HG02759 (cell line): ENCODE results near the gene PARD3.
"Not testable (repeated sequence)": the region's sequence is repeated elsewhere in the genome, so short reads cannot be mapped to it uniquely, and the experiment has no call there.

Experiments
- ATAC-seq: cut with Tn5 transposase; IDR thresholded peaks from one replicate; pipeline ENCODE4 v1.9.1; 2021; ENCODE audit warnings: mild to moderate bottlenecking, moderate library complexity; ENCODE audit not compliant: unreplicated experiment

PARD3 gene

GRCh38 chr10:34437906-34438305 is 377.2 kb downstream of the PARD3 start:
- no peak for ATAC-seq

GRCh38 chr10:34434119-34434594 is 380.9 kb downstream of the PARD3 start:
- no peak for ATAC-seq

GRCh38 chr10:34433241-34434076 is 381.6 kb downstream of the PARD3 start:
- ATAC-seq: no peak

- no peak for ATAC-seq
Observed at GRCh38 chr10:34432589-34432988, 382.5 kb downstream of the PARD3 start.

GRCh38 chr10:34430685-34431084 is 384.4 kb downstream of the PARD3 start:
- no peak for ATAC-seq

- ATAC-seq: no peak
Observed at GRCh38 chr10:34428501-34428900, 386.6 kb downstream of the PARD3 start.

- no peak for ATAC-seq
Observed at GRCh38 chr10:34427911-34428216, 387.2 kb downstream of the PARD3 start.

GRCh38 chr10:34427158-34427910 is 387.8 kb downstream of the PARD3 start:
- ATAC-seq: not testable (repeated sequence)

GRCh38 chr10:34426538-34427157 is 388.4 kb downstream of the PARD3 start:
- not testable (repeated sequence) for ATAC-seq

- ATAC-seq: no peak
Observed at GRCh38 chr10:34426041-34426440, 389.1 kb downstream of the PARD3 start.

GRCh38 chr10:34423673-34424625 is 391.1 kb downstream of the PARD3 start:
- no peak for ATAC-seq

GRCh38 chr10:34420795-34421194 is 394.3 kb downstream of the PARD3 start:
- no peak for ATAC-seq

- ATAC-seq: no peak
Observed at GRCh38 chr10:34420273-34420672, 394.8 kb downstream of the PARD3 start.

- no peak for ATAC-seq
Observed at GRCh38 chr10:34415039-34415438, 400.1 kb downstream of the PARD3 start.

GRCh38 chr10:34413756-34414587 is 401.1 kb downstream of the PARD3 start:
- no peak for ATAC-seq

GRCh38 chr10:34413214-34413613 is 401.9 kb downstream of the PARD3 start:
- ATAC-seq: no peak

GRCh38 chr10:34408956-34409355 is 406.1 kb downstream of the PARD3 start:
- ATAC-seq: no peak

- no peak for ATAC-seq
Observed at GRCh38 chr10:34408381-34408780, 406.7 kb downstream of the PARD3 start.

- no peak for ATAC-seq
Observed at GRCh38 chr10:34407324-34407805, 407.7 kb downstream of the PARD3 start.
